Smooth muscle cell (in vitro differentiated cells): ENCODE results near the gene TLE2. TPM values are rescaled to one million over a fixed set of nuclear protein-coding genes. Genes with fewer than 3 reads are reported as not detected.
"Not testable (repeated sequence)": the region's sequence is repeated elsewhere in the genome, so short reads cannot be mapped to it uniquely, and the experiment has no call there.

Source experiments
- DNase-seq: peaks from one replicate; lab custom pipeline; 2025; ENCODE audit not compliant: unreplicated experiment; lab: John Stamatoyannopoulos, UW
- H2AFZ ChIP-seq: fragments of 200-600 bp; sonication (generic); 2 replicates; pipeline ENCODE4 v1.6.0; 2016; ENCODE audit warnings: antibody characterized with exemption, low read depth, mild to moderate bottlenecking
- H3F3A ChIP-seq: fragments of 200-600 bp; sonication (generic); 2 replicates; pipeline ENCODE4 v1.6.0; 2017; ENCODE audit warnings: antibody characterized with exemption, low read depth
- H3K27ac ChIP-seq: fragments of 200-600 bp; sonication (generic); 2 replicates; pipeline ENCODE4 v1.5.1; 2016; ENCODE audit warnings: low read depth, mild to moderate bottlenecking
- H3K27me3 ChIP-seq: fragments of 200-600 bp; sonication (generic); 2 replicates; pipeline ENCODE4 v1.6.1; 2016; ENCODE audit warnings: low read depth, mild to moderate bottlenecking
- H3K36me3 ChIP-seq: fragments of 200-600 bp; sonication (generic); 2 replicates; pipeline ENCODE4 v1.5.1; 2016; ENCODE audit warnings: low read depth
- H3K4me1 ChIP-seq: fragments of 200-600 bp; sonication (generic); 2 replicates; pipeline ENCODE4 v1.5.1; 2016; ENCODE audit warnings: low read depth
- H3K4me2 ChIP-seq: fragments of 200-600 bp; sonication (generic); 2 replicates; pipeline ENCODE4 v1.6.0; 2016; ENCODE audit warnings: mild to moderate bottlenecking
- H3K4me3 ChIP-seq: fragments of 200-600 bp; sonication (generic); 2 replicates; pipeline ENCODE4 v1.5.1; 2016; ENCODE audit warnings: mild to moderate bottlenecking
- H3K79me2 ChIP-seq: fragments of 200-600 bp; sonication (generic); 2 replicates; pipeline ENCODE4 v1.6.0; 2016; ENCODE audit warnings: low read depth, mild to moderate bottlenecking
- H3K9ac ChIP-seq: fragments of 200-600 bp; sonication (generic); 2 replicates; pipeline ENCODE4 v1.6.0; 2016; ENCODE audit warnings: low read depth
- H3K9me3 ChIP-seq: fragments of 200-600 bp; sonication (generic); replicated peaks from 2 replicates; pipeline ENCODE4 v1.5.1; 2016; ENCODE audit warnings: low read depth
- H4K20me1 ChIP-seq: fragments of 200-600 bp; sonication (generic); 2 replicates; pipeline ENCODE4 v1.6.0; 2016; ENCODE audit warnings: low read depth
- WGBS: methylation state at CpG from one replicate; pipeline ENCODE4 v1.1.7; 2016; ENCODE audit warnings: low lambda C conversion rate; 5-methylcytosine and 5-hydroxymethylcytosine counted together
- polyA plus RNA-seq: library from polyadenylated mRNA; unstranded; fragments of >200 nt; fragmentation: Nextera tagmentation; extraction: Ambion mirVana; gene quantifications from 2 replicates; pipeline ENCODE4 v1.2.1, GENCODE V29; 2016
- total RNA-seq: library from RNA; depleted of rRNA; stranded (reverse); fragments of >200 nt; gene quantifications from 2 replicates; pipeline ENCODE4 v1.2.3, GENCODE V29; 2014
- TF ChIP-seq, protein P1 (sequence below): fragments of 200-600 bp; sonication (generic); IDR thresholded peaks from 2 replicates; pipeline ENCODE4 v1.5.1; 2017; ENCODE audit warnings: borderline replicate concordance, mild to moderate bottlenecking, antibody characterized with exemption; ENCODE audit not compliant: insufficient read depth, poor library complexity, severe bottlenecking

The TLE2 gene
- total and polyA plus RNA-seq, 2 experiments from 2014 or later, result 7.1 to 14.9 TPM

- Histone ChIP-seq H3F3A (no peaks in the 10 kb centered on the region), H3K4me1 (no peaks in the 10 kb centered on the region), H3K79me2 (no peaks in the 10 kb centered on the region), H3K4me2 (no peak overlapping the region), H3K27me3 (no peaks in the 10 kb centered on the region), H3K36me3 (no peaks in the 10 kb centered on the region), H3K9ac (no peak overlapping the region), H4K20me1 (no peaks in the 10 kb centered on the region), H2AFZ (no peak overlapping the region), H3K4me3 (no peak overlapping the region), H3K27ac (no peak overlapping the region), H3K9me3 (no peaks in the 10 kb centered on the region)
- DNase-seq, result no peak
- TF ChIP-seq, protein P1, sequence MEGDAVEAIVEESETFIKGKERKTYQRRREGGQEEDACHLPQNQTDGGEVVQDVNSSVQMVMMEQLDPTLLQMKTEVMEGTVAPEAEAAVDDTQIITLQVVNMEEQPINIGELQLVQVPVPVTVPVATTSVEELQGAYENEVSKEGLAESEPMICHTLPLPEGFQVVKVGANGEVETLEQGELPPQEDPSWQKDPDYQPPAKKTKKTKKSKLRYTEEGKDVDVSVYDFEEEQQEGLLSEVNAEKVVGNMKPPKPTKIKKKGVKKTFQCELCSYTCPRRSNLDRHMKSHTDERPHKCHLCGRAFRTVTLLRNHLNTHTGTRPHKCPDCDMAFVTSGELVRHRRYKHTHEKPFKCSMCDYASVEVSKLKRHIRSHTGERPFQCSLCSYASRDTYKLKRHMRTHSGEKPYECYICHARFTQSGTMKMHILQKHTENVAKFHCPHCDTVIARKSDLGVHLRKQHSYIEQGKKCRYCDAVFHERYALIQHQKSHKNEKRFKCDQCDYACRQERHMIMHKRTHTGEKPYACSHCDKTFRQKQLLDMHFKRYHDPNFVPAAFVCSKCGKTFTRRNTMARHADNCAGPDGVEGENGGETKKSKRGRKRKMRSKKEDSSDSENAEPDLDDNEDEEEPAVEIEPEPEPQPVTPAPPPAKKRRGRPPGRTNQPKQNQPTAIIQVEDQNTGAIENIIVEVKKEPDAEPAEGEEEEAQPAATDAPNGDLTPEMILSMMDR, result no peak
- 86% methylated on average over 13 of the region's 13 CpGs for WGBS
These were observed 31.4 kb downstream of the TLE2 start for GRCh38 chr19:2997720-2998119.

- H4K20me1 ChIP-seq, result no peaks in the 10 kb centered on the region
- no peaks in the 10 kb centered on the region for H3K4me1 ChIP-seq
- H2AFZ ChIP-seq, result no peak overlapping the region
- H3K27me3 ChIP-seq, result no peaks in the 10 kb centered on the region
- no peaks in the 10 kb centered on the region for H3K36me3 ChIP-seq
- no peaks in the 10 kb centered on the region for H3F3A ChIP-seq
- H3K79me2 ChIP-seq, result no peaks in the 10 kb centered on the region
- no peaks in the 10 kb centered on the region for H3K9me3 ChIP-seq
- no peak overlapping the region for H3K9ac ChIP-seq
- no peak overlapping the region for H3K4me3 ChIP-seq
- H3K27ac ChIP-seq, result no peak overlapping the region
- 88% methylated on average over 15 of the region's 15 CpGs for WGBS
- TF ChIP-seq, protein P1, result no peak
- DNase-seq, result no peak
- no peak overlapping the region for H3K4me2 ChIP-seq
These were observed 34.4 kb downstream of the TLE2 start for GRCh38 chr19:2994588-2995131.

DNA sequence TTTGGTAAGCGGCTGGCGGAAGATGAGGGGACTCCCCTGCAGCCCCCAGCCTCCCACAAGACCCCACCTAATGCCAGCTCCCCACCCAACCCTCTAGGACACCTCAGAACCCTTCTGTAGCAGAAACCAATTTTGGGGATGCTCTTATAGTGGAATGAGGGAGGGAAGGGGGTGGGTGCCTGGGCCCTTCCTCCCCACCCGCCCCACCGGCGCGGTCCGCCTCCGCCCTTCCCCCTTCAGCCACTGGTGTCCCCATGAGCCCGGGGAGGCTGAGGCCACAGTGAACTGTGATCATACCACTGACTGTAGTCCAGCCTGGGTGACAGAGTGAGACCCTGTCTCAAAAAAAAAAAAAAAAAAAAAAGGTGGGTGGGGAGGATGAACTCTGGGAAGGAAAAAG is 35.5 kb downstream of the TLE2 start:
- no peaks in the 10 kb centered on the region for H3F3A ChIP-seq
- no peaks in the 10 kb centered on the region for H3K4me1 ChIP-seq
- no peaks in the 10 kb centered on the region for H4K20me1 ChIP-seq
- no peak overlapping the region for H3K4me2 ChIP-seq
- H3K9ac ChIP-seq, result no peak overlapping the region
- H3K4me3 ChIP-seq, result no peak overlapping the region
- no peaks in the 10 kb centered on the region for H3K79me2 ChIP-seq
- H3K27ac ChIP-seq, result no peak overlapping the region
- no peaks in the 10 kb centered on the region for H3K27me3 ChIP-seq
- no peak for DNase-seq
- H3K9me3 ChIP-seq, result no peaks in the 10 kb centered on the region
- no peak overlapping the region for H2AFZ ChIP-seq
- WGBS, result 100% methylated on average over 2 of the region's 9 CpGs
- TF ChIP-seq, protein P1, result no peak
- H3K36me3 ChIP-seq, result no peaks in the 10 kb centered on the region

GRCh38 chr19:2992958-2993357 is 36.1 kb downstream of the TLE2 start:
- Histone ChIP-seq H3K4me2 (no peak overlapping the region), H3K4me3 (no peak overlapping the region), H3K79me2 (no peaks in the 10 kb centered on the region), H3K27ac (no peak overlapping the region), H3K27me3 (no peaks in the 10 kb centered on the region), H3K36me3 (no peaks in the 10 kb centered on the region), H3K9me3 (no peaks in the 10 kb centered on the region), H4K20me1 (no peaks in the 10 kb centered on the region), H3F3A (no peaks in the 10 kb centered on the region), H3K4me1 (no peaks in the 10 kb centered on the region), H2AFZ (no peak overlapping the region), H3K9ac (no peak overlapping the region)
- TF ChIP-seq, protein P1, result no peak
- DNase-seq, result no peak
- WGBS, result 72% methylated on average over 13 of the region's 14 CpGs

DNA sequence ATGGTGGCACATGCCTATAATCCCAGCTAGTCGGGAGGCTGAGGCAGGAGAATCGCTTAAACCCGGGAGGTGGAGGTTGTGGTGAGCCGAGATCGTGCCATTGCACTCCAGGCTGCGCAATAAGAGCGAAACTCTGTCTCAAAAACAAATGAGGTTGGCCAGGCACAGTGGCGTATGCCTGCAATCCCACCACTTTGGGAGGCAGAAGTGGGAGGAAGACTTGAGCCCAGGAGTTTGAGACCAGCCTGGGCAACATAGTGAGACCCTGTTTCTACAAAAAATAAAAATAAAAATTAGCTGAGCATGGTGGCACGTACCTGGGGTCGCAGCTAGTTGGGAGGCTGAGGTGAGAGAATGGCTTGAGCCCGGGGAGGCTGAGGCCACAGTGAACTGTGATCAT is 36.7 kb downstream of the TLE2 start:
- not testable (repeated sequence) for H3F3A ChIP-seq, H3K36me3 ChIP-seq, H3K4me2 ChIP-seq, H3K9me3 ChIP-seq, H3K27me3 ChIP-seq, H3K9ac ChIP-seq, H3K4me1 ChIP-seq, H2AFZ ChIP-seq, DNase-seq, H3K79me2 ChIP-seq, H3K27ac ChIP-seq, H3K4me3 ChIP-seq, H4K20me1 ChIP-seq
- WGBS, result 94% methylated on average over 11 of the region's 11 CpGs
